HCT116 (cell line): ENCODE measurements around the gene TENT4A. TPM values are rescaled to one million over a fixed set of nuclear protein-coding genes. Genes with fewer than 3 reads are reported as not detected.

ENCODE experiments used
- ATAC-seq: fragments of 200-7000 bp; cut with Tn5 transposase; 2 replicates; pipeline ENCODE4 v1.9.1; 2020; ENCODE audit warnings: mild to moderate bottlenecking, moderate library complexity
- BruUV-seq: library from RNA; stranded (reverse); fragments of 400-500 nt; replicated peaks from 2 replicates; lab custom pipeline; 2021; lab: Mats Ljungman, UMichigan
- CTCF ChIA-PET: fragments of 300-600 bp; sonication (Branson Sonifier 250); formaldehyde crosslinking; loops from one replicate; lab custom pipeline; 2021; ENCODE audit warnings: antibody characterized with exemption; lab: Charles Lee
- POLR2A ChIA-PET: fragments of 300-600, 350-600 bp; sonication (Branson Sonifier 250); formaldehyde crosslinking; loops from one replicate; lab custom pipeline; 2021; ENCODE audit warnings: antibody characterized with exemption; lab: Charles Lee
- RAD21 ChIA-PET, 2 experiments: fragments of 300-600 bp; sonication (Branson Sonifier 250); formaldehyde crosslinking; loops; one replicate each; lab custom pipeline; 2023; ENCODE audit warnings: low total read pairs in 2 of 2; ENCODE audit not compliant: uncharacterized antibody in 2 of 2, unreplicated experiment in 2 of 2, low non-redundant PET in 1 of 2; lab: Charles Lee
- DNase-seq: peaks from one replicate; pipeline ENCODE4 v3.0.0-alpha.2; 2010; ENCODE audit warnings: low read depth, low spot score
- H2AFZ ChIP-seq: fragments of 200-600 bp; shearing (Covaris generic), sonication (generic); 2 replicates; pipeline ENCODE4 v1.6.1; 2017; ENCODE audit warnings: low read depth, mixed run types, mixed read lengths, antibody characterized with exemption, low read length; ENCODE audit not compliant: poor library complexity, severe bottlenecking
- H3K27ac ChIP-seq: 2 replicates; pipeline ENCODE4 v1.5.1; 2012; ENCODE audit warnings: low read depth, low read length
- H3K27me3 ChIP-seq: fragments of 200-600 bp; sonication (generic); 2 replicates; pipeline ENCODE4 v1.6.1; 2016; ENCODE audit warnings: mixed run types, low read length, mixed read lengths; ENCODE audit not compliant: insufficient read depth
- H3K36me3 ChIP-seq, 2 experiments: fragments of 200-500 bp in 1 of 2; fragments of 200-600 bp in 1 of 2; sonication (Bioruptor generic) in 1 of 2; sonication (generic) in 1 of 2; 2 replicates each; pipeline versions ENCODE4 v1.5.1 to v1.6.1; 2014 to 2016; ENCODE audit warnings: low read length in 2 of 2, inconsistent platforms in 1 of 2, mixed read lengths in 1 of 2, mixed run types in 1 of 2; ENCODE audit not compliant: insufficient read depth in 2 of 2, control insufficient read depth in 1 of 2
- H3K4me1 ChIP-seq, 2 experiments: fragments of 200-600 bp in 1 of 2; sonication (generic) in 1 of 2; 2 replicates each; pipeline versions ENCODE4 v1.5.1 to v1.6.1; 2012 to 2017; ENCODE audit warnings: low read length in 2 of 2, inconsistent platforms in 1 of 2, mild to moderate bottlenecking in 1 of 2, mixed read lengths in 1 of 2, mixed run types in 1 of 2, moderate library complexity in 1 of 2; ENCODE audit not compliant: insufficient read depth in 2 of 2, control insufficient read depth in 1 of 2
- H3K4me2 ChIP-seq: fragments of 200-600 bp; sonication (generic); 2 replicates; pipeline ENCODE4 v1.6.1; 2017; ENCODE audit warnings: mixed run types, low read length, mixed read lengths
- H3K4me3 ChIP-seq, 2 experiments: fragments of 200-600 bp in 1 of 2; sonication (generic) in 1 of 2; replicated peaks in 1 of 2; 2 replicates each; pipeline ENCODE4 v1.5.1; 2011 to 2016; ENCODE audit warnings: low read length in 2 of 2, control low read depth in 1 of 2, low read depth in 1 of 2, mild to moderate bottlenecking in 1 of 2, mixed read lengths in 1 of 2, mixed run types in 1 of 2
- H3K79me2 ChIP-seq: fragments of 200-600 bp; sonication (generic); 2 replicates; pipeline ENCODE4 v1.6.1; 2017; ENCODE audit warnings: mild to moderate bottlenecking, mixed run types, low read length, moderate library complexity, mixed read lengths; ENCODE audit not compliant: insufficient read depth
- H3K9ac ChIP-seq: fragments of 200-600 bp; sonication (generic); 2 replicates; pipeline ENCODE4 v1.6.1; 2016; ENCODE audit warnings: low read length, mixed read lengths
- H3K9me2 ChIP-seq: fragments of 200-600 bp; sonication (generic), shearing (Covaris generic); 2 replicates; pipeline ENCODE4 v1.6.1; 2017; ENCODE audit warnings: mixed run types, mild to moderate bottlenecking, moderate library complexity; ENCODE audit not compliant: insufficient read depth
- H3K9me3 ChIP-seq, 2 experiments: fragments of 200-500 bp in 1 of 2; fragments of 200-600 bp in 1 of 2; sonication (Bioruptor generic) in 1 of 2; sonication (generic) in 1 of 2; 2 replicates each; pipeline ENCODE4 v1.6.1; 2014 to 2017; ENCODE audit warnings: low read length in 2 of 2, mixed read lengths in 2 of 2, inconsistent platforms in 1 of 2, low read depth in 1 of 2, mild to moderate bottlenecking in 1 of 2, mixed run types in 1 of 2, moderate library complexity in 1 of 2; ENCODE audit not compliant: control insufficient read depth in 1 of 2, insufficient read depth in 1 of 2
- H4K20me1 ChIP-seq: fragments of 200-600 bp; sonication (generic), shearing (Covaris generic); 2 replicates; pipeline ENCODE4 v1.6.1; 2017; ENCODE audit warnings: mixed run types, mild to moderate bottlenecking, moderate library complexity; ENCODE audit not compliant: insufficient read depth
- CBX3 ChIP-seq: IDR thresholded peaks from 2 replicates; pipeline ENCODE4 v1.6.1; 2012; ENCODE audit warnings: low read depth
- CEBPB ChIP-seq: IDR thresholded peaks from 2 replicates; pipeline ENCODE4 v1.6.1; 2012; ENCODE audit warnings: low read depth
- ELF1 ChIP-seq: IDR thresholded peaks from 2 replicates; pipeline ENCODE4 v1.6.1; 2012; ENCODE audit warnings: low read depth, borderline replicate concordance
- EZH2 ChIP-seq: fragments of 200-600 bp; sonication (generic); IDR thresholded peaks from 2 replicates; pipeline ENCODE4 v1.6.1; 2017; ENCODE audit warnings: antibody characterized with exemption, mixed run types
- EZH2phosphoT487 ChIP-seq: fragments of 200-600 bp; IDR thresholded peaks from 2 replicates; pipeline ENCODE4 v1.6.1; 2018; ENCODE audit warnings: antibody characterized with exemption, borderline replicate concordance
- JUND ChIP-seq: IDR thresholded peaks from 2 replicates; pipeline ENCODE4 v1.6.1; 2012
- POLR2A ChIP-seq: IDR thresholded peaks from 2 replicates; pipeline ENCODE4 v1.7.0; 2011; ENCODE audit warnings: borderline replicate concordance; ENCODE audit not compliant: insufficient read depth, insufficient read length; ENCODE audit errors: extremely low read depth
- POLR2AphosphoS5 ChIP-seq: IDR thresholded peaks from 2 replicates; pipeline ENCODE4 v1.6.1; 2011; ENCODE audit warnings: mild to moderate bottlenecking, low read depth, low read length, moderate library complexity
- RAD21 ChIP-seq: IDR thresholded peaks from 2 replicates; pipeline ENCODE4 v1.6.1; 2012; ENCODE audit warnings: low read depth, mild to moderate bottlenecking
- SIN3A ChIP-seq: IDR thresholded peaks from 2 replicates; pipeline ENCODE4 v1.6.1; 2012; ENCODE audit warnings: low read depth
- SP1 ChIP-seq: IDR thresholded peaks from 2 replicates; pipeline ENCODE4 v1.6.1; 2012; ENCODE audit warnings: low read depth
- SRF ChIP-seq: IDR thresholded peaks from 2 replicates; pipeline ENCODE4 v1.6.1; 2012; ENCODE audit warnings: low read depth
- TCF7L2 ChIP-seq: IDR thresholded peaks from 2 replicates; pipeline ENCODE4 v1.7.0; 2011; ENCODE audit warnings: borderline replicate concordance, inconsistent platforms; ENCODE audit not compliant: insufficient read depth, insufficient read length; ENCODE audit errors: extremely low read depth
- YY1 ChIP-seq: IDR thresholded peaks from 2 replicates; pipeline ENCODE4 v1.6.1; 2011; ENCODE audit warnings: low read length, low read depth, moderate library complexity, mild to moderate bottlenecking; ENCODE audit not compliant: insufficient replicate concordance; ENCODE audit errors: extremely low read depth
- ZNF274 ChIP-seq: fragments of 200-500 bp; sonication (Bioruptor generic); IDR thresholded peaks from 2 replicates; pipeline ENCODE4 v1.6.1; 2014; ENCODE audit warnings: mild to moderate bottlenecking, low read depth, low read length, inconsistent platforms
- intact Hi-C: fragments of 100-400 bp; cut with micrococcal nuclease; formaldehyde crosslinking; loops from 2 replicates; pipeline ENCODE4 v1.10.0; 2022
- total RNA-seq: library from RNA; stranded (reverse); gene quantifications from one replicate; pipeline ENCODE4 v1.2.1, GENCODE V29; 2021; ENCODE audit not compliant: unreplicated experiment
- TF ChIP-seq, protein P1 (sequence below), 3 experiments: fragments of 200-600 bp in 1 of 3; sonication (generic) in 1 of 3; IDR thresholded peaks in 2 of 3; conservative IDR thresholded peaks in 1 of 3; 2 replicates each; pipeline ENCODE4 v1.5.1; 2012 to 2017; ENCODE audit warnings: low read depth in 2 of 3, low read length in 2 of 3, antibody characterized with exemption in 1 of 3, borderline replicate concordance in 1 of 3, control low read depth in 1 of 3, mild to moderate bottlenecking in 1 of 3, mixed read lengths in 1 of 3, mixed run types in 1 of 3, moderate library complexity in 1 of 3; ENCODE audit not compliant: insufficient read depth in 1 of 3
- TF ChIP-seq, protein P2 (sequence below): IDR thresholded peaks from 2 replicates; pipeline ENCODE4 v1.6.1; 2011; ENCODE audit warnings: mild to moderate bottlenecking, low read length, moderate library complexity; ENCODE audit not compliant: insufficient replicate concordance; ENCODE audit errors: extremely low read depth
- TF ChIP-seq, protein P3 (sequence below): IDR thresholded peaks from 2 replicates; pipeline ENCODE4 v1.6.1; 2012; ENCODE audit warnings: low read depth

TENT4A gene
- total RNA-seq, 1 experiment from 2014 or later, result 39.8 TPM

DNA sequence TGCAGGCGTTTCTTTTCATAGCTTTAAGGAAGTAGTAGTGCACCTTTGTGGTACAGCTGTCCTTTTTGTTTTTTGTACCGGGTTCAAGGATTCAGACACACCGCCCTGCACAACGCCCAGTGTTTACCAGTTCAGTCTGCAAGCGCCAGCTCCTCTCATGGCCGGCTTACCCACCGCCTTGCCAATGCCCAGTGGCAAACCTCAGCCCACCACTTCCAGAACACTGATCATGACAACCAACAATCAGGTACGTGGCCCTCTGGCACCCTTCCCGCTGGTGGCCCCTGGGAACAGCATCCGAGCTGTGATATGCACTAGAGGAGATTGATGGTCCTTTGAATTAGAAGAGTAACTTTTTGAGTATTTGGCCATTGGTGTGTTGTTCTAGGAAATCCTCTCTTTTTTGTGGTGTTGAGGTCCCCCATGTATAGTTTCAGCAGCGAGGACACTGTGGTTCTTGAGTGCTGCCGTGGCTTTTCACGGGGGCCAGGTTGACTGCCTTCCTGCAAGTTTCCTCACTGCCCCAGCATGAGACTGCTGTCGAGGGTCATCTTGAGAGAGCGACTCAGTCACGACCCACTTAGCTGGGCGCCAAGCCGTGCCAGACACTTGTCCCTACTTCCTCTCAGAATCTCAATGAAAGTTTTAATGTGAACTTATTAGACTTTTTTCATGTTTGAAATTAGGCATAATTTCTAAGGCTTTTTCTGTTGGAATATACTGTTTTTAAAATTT lies 37.9 kb downstream of the TENT4A start (continued):
- TF ChIP-seq, protein P1, sequence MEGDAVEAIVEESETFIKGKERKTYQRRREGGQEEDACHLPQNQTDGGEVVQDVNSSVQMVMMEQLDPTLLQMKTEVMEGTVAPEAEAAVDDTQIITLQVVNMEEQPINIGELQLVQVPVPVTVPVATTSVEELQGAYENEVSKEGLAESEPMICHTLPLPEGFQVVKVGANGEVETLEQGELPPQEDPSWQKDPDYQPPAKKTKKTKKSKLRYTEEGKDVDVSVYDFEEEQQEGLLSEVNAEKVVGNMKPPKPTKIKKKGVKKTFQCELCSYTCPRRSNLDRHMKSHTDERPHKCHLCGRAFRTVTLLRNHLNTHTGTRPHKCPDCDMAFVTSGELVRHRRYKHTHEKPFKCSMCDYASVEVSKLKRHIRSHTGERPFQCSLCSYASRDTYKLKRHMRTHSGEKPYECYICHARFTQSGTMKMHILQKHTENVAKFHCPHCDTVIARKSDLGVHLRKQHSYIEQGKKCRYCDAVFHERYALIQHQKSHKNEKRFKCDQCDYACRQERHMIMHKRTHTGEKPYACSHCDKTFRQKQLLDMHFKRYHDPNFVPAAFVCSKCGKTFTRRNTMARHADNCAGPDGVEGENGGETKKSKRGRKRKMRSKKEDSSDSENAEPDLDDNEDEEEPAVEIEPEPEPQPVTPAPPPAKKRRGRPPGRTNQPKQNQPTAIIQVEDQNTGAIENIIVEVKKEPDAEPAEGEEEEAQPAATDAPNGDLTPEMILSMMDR (IDR thresholded peaks at IDR 0.05 in 2 of 3, conservative IDR thresholded peaks at IDR 0.05 in 1 of 3; ENCODE audit: borderline replicate concordance in 1 of 3, insufficient read depth in 1 of 3, low read depth in 2 of 3, low read length in 2 of 3), result no peak
- TF ChIP-seq JUND, result no peak
- TF ChIP-seq SP1, result no peak
- TF ChIP-seq SRF, result no peak
- TF ChIP-seq ZNF274, result no peak
- no peak for TF ChIP-seq EZH2

DNA sequence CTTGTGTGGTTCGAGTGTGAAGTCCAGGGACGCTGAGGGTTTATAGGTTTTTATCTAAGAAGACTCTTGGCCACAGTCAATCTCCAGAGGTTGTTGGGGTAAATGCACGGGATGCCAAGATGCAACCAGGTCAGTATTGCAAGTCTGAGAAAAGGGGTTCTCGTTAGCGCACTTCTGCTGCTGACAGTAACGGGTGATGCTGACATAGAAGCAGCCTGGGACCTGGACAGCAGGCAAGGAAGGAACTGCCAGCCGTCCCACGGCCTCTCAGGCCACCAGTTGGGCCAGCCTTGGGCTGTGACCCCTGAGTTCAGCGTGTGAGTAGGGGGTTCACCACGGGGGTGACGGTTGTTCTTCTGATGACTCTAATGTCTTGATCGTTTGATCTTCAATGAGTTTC lies 39.0 kb downstream of the TENT4A start:
- ChIA-PET CTCF (no interaction called here), RAD21 (no interaction called here), POLR2A (no interaction called here)
- Histone ChIP-seq H4K20me1 (peaks cover 4% of the 10 kb centered on the region; the same call in 1 of the 2 replicates), H2AFZ (no peak overlapping the region), H3K36me3 (peaks cover 63 to 78% of the 10 kb centered on the region in 2 experiments), H3K4me1 (no peaks in the 10 kb centered on the region), H3K9me2 (no peaks in the 10 kb centered on the region), H3K27me3 (no peaks in the 10 kb centered on the region), H3K27ac (no peak overlapping the region), H3K9me3 (no peaks in the 10 kb centered on the region), H3K79me2 (peaks cover 44% of the 10 kb centered on the region), H3K9ac (no peak overlapping the region), H3K4me3 (no peak overlapping the region), H3K4me2 (no peak overlapping the region)
- no peak for ATAC-seq
- BruUV-seq, result no TSS peak
- no peak for DNase-seq
- intact Hi-C loops, result no loop called here
- no peak for TF ChIP-seq CBX3
- TF ChIP-seq EZH2phosphoT487, result no peak
- TF ChIP-seq SIN3A, result no peak
- no peak for TF ChIP-seq POLR2AphosphoS5
- TF ChIP-seq, protein P2, sequence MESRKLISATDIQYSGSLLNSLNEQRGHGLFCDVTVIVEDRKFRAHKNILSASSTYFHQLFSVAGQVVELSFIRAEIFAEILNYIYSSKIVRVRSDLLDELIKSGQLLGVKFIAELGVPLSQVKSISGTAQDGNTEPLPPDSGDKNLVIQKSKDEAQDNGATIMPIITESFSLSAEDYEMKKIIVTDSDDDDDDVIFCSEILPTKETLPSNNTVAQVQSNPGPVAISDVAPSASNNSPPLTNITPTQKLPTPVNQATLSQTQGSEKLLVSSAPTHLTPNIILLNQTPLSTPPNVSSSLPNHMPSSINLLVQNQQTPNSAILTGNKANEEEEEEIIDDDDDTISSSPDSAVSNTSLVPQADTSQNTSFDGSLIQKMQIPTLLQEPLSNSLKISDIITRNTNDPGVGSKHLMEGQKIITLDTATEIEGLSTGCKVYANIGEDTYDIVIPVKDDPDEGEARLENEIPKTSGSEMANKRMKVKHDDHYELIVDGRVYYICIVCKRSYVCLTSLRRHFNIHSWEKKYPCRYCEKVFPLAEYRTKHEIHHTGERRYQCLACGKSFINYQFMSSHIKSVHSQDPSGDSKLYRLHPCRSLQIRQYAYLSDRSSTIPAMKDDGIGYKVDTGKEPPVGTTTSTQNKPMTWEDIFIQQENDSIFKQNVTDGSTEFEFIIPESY, result no peak
- no peak for TF ChIP-seq ELF1
- TF ChIP-seq TCF7L2, result no peak
- TF ChIP-seq CEBPB, result no peak
- no peak for TF ChIP-seq SP1
- TF ChIP-seq, protein P3, sequence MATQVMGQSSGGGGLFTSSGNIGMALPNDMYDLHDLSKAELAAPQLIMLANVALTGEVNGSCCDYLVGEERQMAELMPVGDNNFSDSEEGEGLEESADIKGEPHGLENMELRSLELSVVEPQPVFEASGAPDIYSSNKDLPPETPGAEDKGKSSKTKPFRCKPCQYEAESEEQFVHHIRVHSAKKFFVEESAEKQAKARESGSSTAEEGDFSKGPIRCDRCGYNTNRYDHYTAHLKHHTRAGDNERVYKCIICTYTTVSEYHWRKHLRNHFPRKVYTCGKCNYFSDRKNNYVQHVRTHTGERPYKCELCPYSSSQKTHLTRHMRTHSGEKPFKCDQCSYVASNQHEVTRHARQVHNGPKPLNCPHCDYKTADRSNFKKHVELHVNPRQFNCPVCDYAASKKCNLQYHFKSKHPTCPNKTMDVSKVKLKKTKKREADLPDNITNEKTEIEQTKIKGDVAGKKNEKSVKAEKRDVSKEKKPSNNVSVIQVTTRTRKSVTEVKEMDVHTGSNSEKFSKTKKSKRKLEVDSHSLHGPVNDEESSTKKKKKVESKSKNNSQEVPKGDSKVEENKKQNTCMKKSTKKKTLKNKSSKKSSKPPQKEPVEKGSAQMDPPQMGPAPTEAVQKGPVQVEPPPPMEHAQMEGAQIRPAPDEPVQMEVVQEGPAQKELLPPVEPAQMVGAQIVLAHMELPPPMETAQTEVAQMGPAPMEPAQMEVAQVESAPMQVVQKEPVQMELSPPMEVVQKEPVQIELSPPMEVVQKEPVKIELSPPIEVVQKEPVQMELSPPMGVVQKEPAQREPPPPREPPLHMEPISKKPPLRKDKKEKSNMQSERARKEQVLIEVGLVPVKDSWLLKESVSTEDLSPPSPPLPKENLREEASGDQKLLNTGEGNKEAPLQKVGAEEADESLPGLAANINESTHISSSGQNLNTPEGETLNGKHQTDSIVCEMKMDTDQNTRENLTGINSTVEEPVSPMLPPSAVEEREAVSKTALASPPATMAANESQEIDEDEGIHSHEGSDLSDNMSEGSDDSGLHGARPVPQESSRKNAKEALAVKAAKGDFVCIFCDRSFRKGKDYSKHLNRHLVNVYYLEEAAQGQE, result no peak
- no peak for TF ChIP-seq YY1
- TF ChIP-seq RAD21, result no peak
- no peak for TF ChIP-seq EZH2
- TF ChIP-seq POLR2A, result no peak
